ENCODE results near the gene ANTXR1. TPM values are rescaled to one million over a fixed set of nuclear protein-coding genes. Genes with fewer than 3 reads are reported as not detected.

Gene ANTXR1
- polyA plus RNA-seq, 1 of the 3 experiments (the other 2 are of a cell fraction): 114 TPM

- CTCF ChIA-PET: no interaction called here
- Histone ChIP-seq H3F3A (replicated peaks; ENCODE audit: insufficient read depth) (peaks cover 15% of the 10 kb centered on the region), H3K27ac (ENCODE audit: low read depth in 2 of 2, low read length in 1 of 2) (peak overlapping the region in 1 of 2 experiments; percentile 17; a peak in 1 of 4 replicates), H3K36me3 (replicated peaks in 1 of 2; ENCODE audit: control insufficient read depth in 1 of 2, insufficient read depth in 2 of 2, low read length in 1 of 2) (peaks cover 12 to 72% of the 10 kb centered on the region in 2 experiments), H3K9me2 (no peaks in the 10 kb centered on the region), H3K4me2 (no peak overlapping the region), H4K20me1 (ENCODE audit: insufficient read depth) (peaks cover 21% of the 10 kb centered on the region), H2AFZ (ENCODE audit: low read depth) (no peak overlapping the region), H3K9ac (no peak overlapping the region), H3K79me2 (ENCODE audit: insufficient read depth) (peaks cover 97% of the 10 kb centered on the region), H3K4me1 (ENCODE audit: control insufficient read depth in 1 of 2, insufficient read depth in 2 of 2, low read depth in 1 of 2, low read length in 1 of 2) (peaks cover 0 to 13% of the 10 kb centered on the region in 2 experiments; a peak in 2 of 4 replicates), H3K4me3 (ENCODE audit: low read depth in 2 of 2, low read length in 1 of 2) (no peak overlapping the region), H3K9me3 (0 out of 2 replicates have a peak, but pooled peaks cover 8% of the 10 kb centered on the region), H3K27me3 (ENCODE audit: insufficient read depth) (no peaks in the 10 kb centered on the region)
- no peak for DNase-seq
- 95% methylated on average over 2 of the region's 2 CpGs for WGBS (ENCODE audit: low lambda C conversion rate)
- TF ChIP-seq GABPA (IDR thresholded peaks at IDR 0.05; ENCODE audit: low read depth) (no peak), YY1 (IDR thresholded peaks at IDR 0.05; ENCODE audit: low read depth) (no peak), EP300 (IDR thresholded peaks at IDR 0.05; ENCODE audit: borderline replicate concordance in 1 of 2, low read depth in 1 of 2, low read length in 1 of 2) (no peak), NFIC (IDR thresholded peaks at IDR 0.05; ENCODE audit: borderline replicate concordance) (no peak), POLR2AphosphoS5 (IDR thresholded peaks at IDR 0.05; ENCODE audit: low read depth, low read length) (no peak), RXRA (IDR thresholded peaks at IDR 0.05; ENCODE audit: borderline replicate concordance, low read depth) (no peak), SMC3 (IDR thresholded peaks at IDR 0.05; ENCODE audit: low read depth, low read length) (no peak), TEAD4 (IDR thresholded peaks at IDR 0.05; ENCODE audit: borderline replicate concordance, insufficient read depth) (no peak), FOXJ3 (CRISPR knock-in tag; IDR thresholded peaks at IDR 0.05) (no peak), EZH2phosphoT487 (IDR thresholded peaks at IDR 0.05; ENCODE audit: borderline replicate concordance, low read depth) (no peak)
- TF ChIP-seq, protein P1, sequence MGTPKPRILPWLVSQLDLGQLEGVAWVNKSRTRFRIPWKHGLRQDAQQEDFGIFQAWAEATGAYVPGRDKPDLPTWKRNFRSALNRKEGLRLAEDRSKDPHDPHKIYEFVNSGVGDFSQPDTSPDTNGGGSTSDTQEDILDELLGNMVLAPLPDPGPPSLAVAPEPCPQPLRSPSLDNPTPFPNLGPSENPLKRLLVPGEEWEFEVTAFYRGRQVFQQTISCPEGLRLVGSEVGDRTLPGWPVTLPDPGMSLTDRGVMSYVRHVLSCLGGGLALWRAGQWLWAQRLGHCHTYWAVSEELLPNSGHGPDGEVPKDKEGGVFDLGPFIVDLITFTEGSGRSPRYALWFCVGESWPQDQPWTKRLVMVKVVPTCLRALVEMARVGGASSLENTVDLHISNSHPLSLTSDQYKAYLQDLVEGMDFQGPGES (IDR thresholded peaks at IDR 0.05; ENCODE audit: low read depth, low read length): no peak
- TF ChIP-seq, protein P2, sequence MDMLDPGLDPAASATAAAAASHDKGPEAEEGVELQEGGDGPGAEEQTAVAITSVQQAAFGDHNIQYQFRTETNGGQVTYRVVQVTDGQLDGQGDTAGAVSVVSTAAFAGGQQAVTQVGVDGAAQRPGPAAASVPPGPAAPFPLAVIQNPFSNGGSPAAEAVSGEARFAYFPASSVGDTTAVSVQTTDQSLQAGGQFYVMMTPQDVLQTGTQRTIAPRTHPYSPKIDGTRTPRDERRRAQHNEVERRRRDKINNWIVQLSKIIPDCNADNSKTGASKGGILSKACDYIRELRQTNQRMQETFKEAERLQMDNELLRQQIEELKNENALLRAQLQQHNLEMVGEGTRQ (IDR thresholded peaks at IDR 0.05; ENCODE audit: borderline replicate concordance, low read depth, low read length): no peak
- TF ChIP-seq, protein P3, sequence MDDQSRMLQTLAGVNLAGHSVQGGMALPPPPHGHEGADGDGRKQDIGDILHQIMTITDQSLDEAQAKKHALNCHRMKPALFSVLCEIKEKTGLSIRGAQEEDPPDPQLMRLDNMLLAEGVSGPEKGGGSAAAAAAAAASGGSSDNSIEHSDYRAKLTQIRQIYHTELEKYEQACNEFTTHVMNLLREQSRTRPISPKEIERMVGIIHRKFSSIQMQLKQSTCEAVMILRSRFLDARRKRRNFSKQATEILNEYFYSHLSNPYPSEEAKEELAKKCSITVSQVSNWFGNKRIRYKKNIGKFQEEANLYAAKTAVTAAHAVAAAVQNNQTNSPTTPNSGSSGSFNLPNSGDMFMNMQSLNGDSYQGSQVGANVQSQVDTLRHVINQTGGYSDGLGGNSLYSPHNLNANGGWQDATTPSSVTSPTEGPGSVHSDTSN (IDR thresholded peaks at IDR 0.05): no peak
- TF ChIP-seq, protein P4, sequence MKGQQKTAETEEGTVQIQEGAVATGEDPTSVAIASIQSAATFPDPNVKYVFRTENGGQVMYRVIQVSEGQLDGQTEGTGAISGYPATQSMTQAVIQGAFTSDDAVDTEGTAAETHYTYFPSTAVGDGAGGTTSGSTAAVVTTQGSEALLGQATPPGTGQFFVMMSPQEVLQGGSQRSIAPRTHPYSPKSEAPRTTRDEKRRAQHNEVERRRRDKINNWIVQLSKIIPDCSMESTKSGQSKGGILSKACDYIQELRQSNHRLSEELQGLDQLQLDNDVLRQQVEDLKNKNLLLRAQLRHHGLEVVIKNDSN (IDR thresholded peaks at IDR 0.05; ENCODE audit: borderline replicate concordance, low read depth): no peak
- POLR2A ChIA-PET: no interaction called here
These were observed 41.5 kb downstream of the ANTXR1 start for GRCh38 chr2:69054431-69054830.

All from SK-N-SH (cell line).